GM23338 (cell line): ENCODE measurements around the gene JAK2. TPM values are rescaled to one million over a fixed set of nuclear protein-coding genes. Genes with fewer than 3 reads are reported as not detected.

ENCODE experiments used
- ATAC-seq: fragments of 200-7000 bp; cut with Tn5 transposase; 3 replicates; pipeline ENCODE4 v1.9.1; 2020
- DNase-seq: peaks from one replicate; pipeline ENCODE4 v3.0.0-alpha.2; 2015; ENCODE audit warnings: low spot score
- H2AFZ ChIP-seq: fragments of 200-600 bp; sonication (generic); 2 replicates; pipeline ENCODE4 v1.8.0; 2016; ENCODE audit warnings: antibody characterized with exemption, mild to moderate bottlenecking, moderate library complexity
- H3F3A ChIP-seq: fragments of 200-600 bp; sonication (generic); replicated peaks from 2 replicates; pipeline ENCODE4 v1.8.0; 2017; ENCODE audit warnings: antibody characterized with exemption, mixed run types, low read depth
- H3K27ac ChIP-seq: fragments of 200-600 bp; sonication (generic); 2 replicates; pipeline ENCODE4 v1.6.1; 2016; ENCODE audit warnings: low read depth
- H3K27me3 ChIP-seq: fragments of 200-600 bp; sonication (generic); 2 replicates; pipeline ENCODE4 v1.8.0; 2016; ENCODE audit warnings: mild to moderate bottlenecking, mixed run types, moderate library complexity; ENCODE audit not compliant: insufficient read depth
- H3K36me3 ChIP-seq: fragments of 200-600 bp; sonication (generic); 2 replicates; pipeline ENCODE4 v1.8.0; 2016; ENCODE audit warnings: mild to moderate bottlenecking; ENCODE audit not compliant: insufficient read depth
- H3K4me1 ChIP-seq: fragments of 200-600 bp; sonication (generic); 2 replicates; pipeline ENCODE4 v1.8.0; 2016; ENCODE audit warnings: mild to moderate bottlenecking, moderate library complexity; ENCODE audit not compliant: insufficient read depth
- H3K4me2 ChIP-seq: fragments of 200-600 bp; sonication (generic); 2 replicates; pipeline ENCODE4 v1.7.1; 2017; ENCODE audit warnings: mixed run types
- H3K4me3 ChIP-seq: fragments of 200-600 bp; sonication (generic); 2 replicates; pipeline ENCODE4 v1.6.1; 2016; ENCODE audit warnings: mixed run types
- H3K79me2 ChIP-seq: fragments of 200-600 bp; sonication (generic); replicated peaks from 2 replicates; pipeline ENCODE4 v1.8.0; 2017; ENCODE audit warnings: mild to moderate bottlenecking; ENCODE audit not compliant: insufficient read depth
- H3K9me2 ChIP-seq: fragments of 200-600 bp; sonication (generic); 2 replicates; pipeline ENCODE4 v1.8.0; 2017; ENCODE audit not compliant: insufficient read depth
- H4K20me1 ChIP-seq: fragments of 200-600 bp; sonication (generic); replicated peaks from 2 replicates; pipeline ENCODE4 v1.8.0; 2017; ENCODE audit warnings: mild to moderate bottlenecking; ENCODE audit not compliant: insufficient read depth
- H3K27ac Mint-ChIP-seq: 2 replicates; pipeline ENCODE4 v1.8.0; 2020; ENCODE audit warnings: inconsistent platforms, mild to moderate bottlenecking, moderate library complexity, mixed read lengths
- H3K27me3 Mint-ChIP-seq: 3 replicates; pipeline ENCODE4 v1.8.0; 2022; ENCODE audit warnings: low read depth, mild to moderate bottlenecking, moderate library complexity, mixed read lengths, inconsistent platforms; ENCODE audit not compliant: insufficient read depth, poor library complexity
- H3K36me3 Mint-ChIP-seq: 3 replicates; pipeline ENCODE4 v1.8.0; 2021; ENCODE audit warnings: low read depth, mild to moderate bottlenecking, inconsistent platforms, moderate library complexity, mixed read lengths
- H3K4me1 Mint-ChIP-seq: 3 replicates; pipeline ENCODE4 v1.8.0; 2020; ENCODE audit warnings: mild to moderate bottlenecking, inconsistent platforms, mixed read lengths
- H3K4me3 Mint-ChIP-seq: 3 replicates; pipeline ENCODE4 v1.8.0; 2021; ENCODE audit warnings: moderate library complexity, mild to moderate bottlenecking, inconsistent platforms, mixed read lengths
- H3K9me3 Mint-ChIP-seq: 3 replicates; pipeline ENCODE4 v1.8.0; 2020; ENCODE audit warnings: moderate library complexity, mild to moderate bottlenecking, inconsistent platforms, mixed read lengths
- CREB1 ChIP-seq: fragments of 250-450 bp; sonication (Bioruptor Pico); IDR thresholded peaks from 2 replicates; pipeline ENCODE4 v1.5.0; 2020; ENCODE audit warnings: low read depth, mild to moderate bottlenecking, moderate library complexity
- ETS1 ChIP-seq: IDR thresholded peaks from 2 replicates; pipeline ENCODE4 v1.6.1; 2016; ENCODE audit warnings: antibody characterized with exemption
- EZH2 ChIP-seq: fragments of 200-600 bp; sonication (generic); IDR thresholded peaks from one replicate; pipeline ENCODE4 v1.8.0; 2017; ENCODE audit warnings: antibody characterized with exemption, mild to moderate bottlenecking, low read depth; ENCODE audit not compliant: unreplicated experiment
- EZH2phosphoT487 ChIP-seq: fragments of 200-600 bp; sonication (generic); IDR thresholded peaks from one replicate; pipeline ENCODE4 v1.8.1; 2018; ENCODE audit warnings: antibody characterized with exemption; ENCODE audit not compliant: unreplicated experiment
- JUNB ChIP-seq: IDR thresholded peaks from one replicate; pipeline ENCODE4 v1.6.1; 2016; ENCODE audit warnings: antibody characterized with exemption; ENCODE audit not compliant: unreplicated experiment
- NANOG ChIP-seq: IDR thresholded peaks from 2 replicates; pipeline ENCODE4 v1.6.1; 2016; ENCODE audit warnings: antibody characterized with exemption, borderline replicate concordance
- POLR2AphosphoS5 ChIP-seq: IDR thresholded peaks from 2 replicates; pipeline ENCODE4 v1.6.1; 2016; ENCODE audit warnings: antibody characterized with exemption, low read depth
- REST ChIP-seq: IDR thresholded peaks from one replicate; pipeline ENCODE4 v1.6.1; 2018; ENCODE audit warnings: antibody characterized with exemption; ENCODE audit not compliant: unreplicated experiment
- STAT1 ChIP-seq: IDR thresholded peaks from one replicate; pipeline ENCODE4 v1.6.1; 2016; ENCODE audit warnings: antibody characterized with exemption; ENCODE audit not compliant: unreplicated experiment
- ZNF114 ChIP-seq: fragments of 250-450 bp; sonication (Bioruptor Pico); IDR thresholded peaks from 2 replicates; pipeline ENCODE4 v1.5.0; 2020; ENCODE audit warnings: mild to moderate bottlenecking, moderate library complexity
- ZNF331 ChIP-seq: fragments of 250-450 bp; sonication (Bioruptor Pico); IDR thresholded peaks from 2 replicates; pipeline ENCODE4 v1.5.0; 2020; ENCODE audit warnings: low read depth, mild to moderate bottlenecking, moderate library complexity
- polyA plus RNA-seq: library from polyadenylated mRNA; unstranded; fragments of >200 nt; fragmentation: Nextera tagmentation; extraction: Ambion mirVana; gene quantifications from 2 replicates; pipeline ENCODE4 v1.2.1, GENCODE V29; 2016
- total RNA-seq: library from RNA; depleted of rRNA; stranded (reverse); fragments of >200 nt; shearing (Covaris generic); gene quantifications from 2 replicates; pipeline ENCODE4 v1.2.3, GENCODE V29; 2014
- TF ChIP-seq, protein P1 (sequence below), 2 experiments: fragments of 200-600 bp in 1 of 2; sonication (generic) in 1 of 2; conservative IDR thresholded peaks; 2 replicates each; pipeline versions ENCODE4 v1.5.1 to v1.6.1; 2016 to 2017; ENCODE audit warnings: antibody characterized with exemption in 2 of 2, low read depth in 2 of 2, mild to moderate bottlenecking in 2 of 2, moderate library complexity in 1 of 2

JAK2 gene
- total and polyA plus RNA-seq, 2 experiments from 2014 or later = 1.1 to 3.0 TPM

DNA sequence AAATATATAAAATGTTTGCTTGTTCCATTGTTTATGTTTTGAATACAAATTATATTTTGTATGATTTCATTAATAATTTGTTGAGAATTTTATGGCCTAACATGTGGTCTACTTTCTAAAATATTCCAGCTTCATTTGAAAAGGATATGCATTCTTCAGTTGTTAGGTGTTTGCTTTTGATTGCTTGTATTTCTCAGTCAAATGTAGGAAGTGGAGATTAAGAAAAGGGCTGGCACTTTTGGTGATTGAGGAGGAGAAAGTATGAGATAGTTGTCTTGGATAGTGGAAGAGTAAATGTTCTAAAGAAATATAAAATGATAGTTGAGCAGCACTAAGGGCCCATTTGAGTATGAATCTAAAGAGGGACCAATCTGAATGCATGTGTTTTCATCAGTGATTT is 23.1 kb downstream of the JAK2 start:
- Histone ChIP-seq H3K36me3 (peaks cover under 1% of the 10 kb centered on the region; the same call in 1 of the 2 replicates), H3K27me3 (no peaks in the 10 kb centered on the region), H3K4me1 (no peaks in the 10 kb centered on the region), H3K79me2 (no peaks in the 10 kb centered on the region), H3K4me3 (no peak overlapping the region), H3K4me2 (no peak overlapping the region), H3F3A (no peaks in the 10 kb centered on the region), H3K9me2 (no peaks in the 10 kb centered on the region), H3K27ac (no peak overlapping the region), H4K20me1 (no peaks in the 10 kb centered on the region), H2AFZ (no peak overlapping the region)
- H3K27me3 Mint-ChIP-seq = peaks cover 5% of the 10 kb centered on the region
- no peak for DNase-seq
- peaks cover 12% of the 10 kb centered on the region; the same call in 2 of the 3 replicates for H3K36me3 Mint-ChIP-seq
- no peak for ATAC-seq
- no peaks in the 10 kb centered on the region for H3K4me1 Mint-ChIP-seq
- H3K4me3 Mint-ChIP-seq = no peak overlapping the region
- no peak for TF ChIP-seq EZH2phosphoT487
- TF ChIP-seq POLR2AphosphoS5 = no peak
- TF ChIP-seq REST = no peak
- TF ChIP-seq, protein P1, sequence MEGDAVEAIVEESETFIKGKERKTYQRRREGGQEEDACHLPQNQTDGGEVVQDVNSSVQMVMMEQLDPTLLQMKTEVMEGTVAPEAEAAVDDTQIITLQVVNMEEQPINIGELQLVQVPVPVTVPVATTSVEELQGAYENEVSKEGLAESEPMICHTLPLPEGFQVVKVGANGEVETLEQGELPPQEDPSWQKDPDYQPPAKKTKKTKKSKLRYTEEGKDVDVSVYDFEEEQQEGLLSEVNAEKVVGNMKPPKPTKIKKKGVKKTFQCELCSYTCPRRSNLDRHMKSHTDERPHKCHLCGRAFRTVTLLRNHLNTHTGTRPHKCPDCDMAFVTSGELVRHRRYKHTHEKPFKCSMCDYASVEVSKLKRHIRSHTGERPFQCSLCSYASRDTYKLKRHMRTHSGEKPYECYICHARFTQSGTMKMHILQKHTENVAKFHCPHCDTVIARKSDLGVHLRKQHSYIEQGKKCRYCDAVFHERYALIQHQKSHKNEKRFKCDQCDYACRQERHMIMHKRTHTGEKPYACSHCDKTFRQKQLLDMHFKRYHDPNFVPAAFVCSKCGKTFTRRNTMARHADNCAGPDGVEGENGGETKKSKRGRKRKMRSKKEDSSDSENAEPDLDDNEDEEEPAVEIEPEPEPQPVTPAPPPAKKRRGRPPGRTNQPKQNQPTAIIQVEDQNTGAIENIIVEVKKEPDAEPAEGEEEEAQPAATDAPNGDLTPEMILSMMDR (conservative IDR thresholded peaks at IDR 0.05; ENCODE audit: low read depth in 2 of 2) = no peak
- no peak for TF ChIP-seq JUNB
- no peak for TF ChIP-seq STAT1
- TF ChIP-seq NANOG = no peak
- no peak for TF ChIP-seq CREB1 (CRISPR knock-in tag)
- no peak for TF ChIP-seq ZNF114
- peaks cover 14% of the 10 kb centered on the region for H3K9me3 Mint-ChIP-seq
- 0 out of 2 replicates have a peak overlapping the region, but pooled peaks have one; percentile 19 for H3K27ac Mint-ChIP-seq

- ATAC-seq = no peak
- TF ChIP-seq REST = no peak
- TF ChIP-seq POLR2AphosphoS5 = no peak
- no peak for TF ChIP-seq ETS1
- no peak for TF ChIP-seq STAT1
- no peak for TF ChIP-seq ZNF114
- TF ChIP-seq EZH2phosphoT487 = no peak
- TF ChIP-seq JUNB = no peak
- no peak for TF ChIP-seq NANOG
- no peak for TF ChIP-seq EZH2
- no peak for TF ChIP-seq ZNF331 (CRISPR knock-in tag)
Measured at GRCh38 chr9:5013374-5013773, 28.3 kb downstream of the JAK2 start.

More at GRCh38 chr9:5013374-5013773, 28.3 kb downstream of the JAK2 start:
- no peaks in the 10 kb centered on the region for H3K36me3 ChIP-seq
- H3K9me3 Mint-ChIP-seq = no peaks in the 10 kb centered on the region
- no peak overlapping the region for H3K27ac Mint-ChIP-seq
- no peaks in the 10 kb centered on the region for H3K4me1 Mint-ChIP-seq
- peaks cover 3% of the 10 kb centered on the region for H3K27me3 Mint-ChIP-seq
- no peaks in the 10 kb centered on the region for H4K20me1 ChIP-seq
- H3K4me3 ChIP-seq = no peak overlapping the region
- no peak for DNase-seq
- no peaks in the 10 kb centered on the region for H3K36me3 Mint-ChIP-seq
- H3K4me1 ChIP-seq = no peaks in the 10 kb centered on the region
- H3K4me3 Mint-ChIP-seq = no peak overlapping the region
- no peak overlapping the region for H2AFZ ChIP-seq
- H3K9me2 ChIP-seq = no peaks in the 10 kb centered on the region
- no peaks in the 10 kb centered on the region for H3K79me2 ChIP-seq
- no peak overlapping the region for H3K27ac ChIP-seq
- no peaks in the 10 kb centered on the region for H3F3A ChIP-seq
- no peak overlapping the region for H3K4me2 ChIP-seq
- no peaks in the 10 kb centered on the region for H3K27me3 ChIP-seq
